22Rv1 (cell line): ENCODE measurements around the gene WDR33.

Experiments used
- CTCF ChIP-seq: fragments of 450-650 bp; IDR thresholded peaks from 2 replicates; pipeline ENCODE4 v1.5.1; 2017; ENCODE audit warnings: mild to moderate bottlenecking
- ZFX ChIP-seq: fragments of 450-650 bp; IDR thresholded peaks from 2 replicates; pipeline ENCODE4 v1.6.1; 2017; ENCODE audit warnings: antibody characterized with exemption, borderline replicate concordance

- no peak for TF ChIP-seq CTCF
- no peak for TF ChIP-seq ZFX
Observed at GRCh38 chr2:127792805-127793204, 18.2 kb downstream of the WDR33 start.
